HEK293 (cell line): ENCODE results near the gene FXYD5.

Experiments
- CTCF ChIP-seq: fragments of 450-650 bp; formaldehyde crosslinking; IDR thresholded peaks from 2 replicates; pipeline ENCODE4 v1.5.1; 2016; ENCODE audit warnings: missing biosample characterization, missing genetic modification characterization
- SP2 ChIP-seq: fragments of 450-650 bp; formaldehyde crosslinking; IDR thresholded peaks from 2 replicates; pipeline ENCODE4 v1.5.1; 2016; ENCODE audit warnings: missing biosample characterization, missing genetic modification characterization
- SP7 ChIP-seq: fragments of 450-650 bp; formaldehyde crosslinking; IDR thresholded peaks from 2 replicates; pipeline ENCODE4 v1.5.1; 2016; ENCODE audit warnings: missing biosample characterization, missing genetic modification characterization
- ZEB2 ChIP-seq: fragments of 450-650 bp; formaldehyde crosslinking; IDR thresholded peaks from 2 replicates; pipeline ENCODE4 v1.5.1; 2016; ENCODE audit warnings: missing biosample characterization, missing genetic modification characterization
- ZNF133 ChIP-seq: fragments of 450-650 bp; formaldehyde crosslinking; IDR thresholded peaks from 2 replicates; pipeline ENCODE4 v1.5.1; 2016; ENCODE audit warnings: missing biosample characterization, missing genetic modification characterization
- ZNF335 ChIP-seq: fragments of 450-650 bp; formaldehyde crosslinking; conservative IDR thresholded peaks from 2 replicates; pipeline ENCODE4 v1.5.1; 2016; ENCODE audit warnings: missing biosample characterization, missing genetic modification characterization
- ZNF600 ChIP-seq: fragments of 450-650 bp; formaldehyde crosslinking; IDR thresholded peaks from 2 replicates; pipeline ENCODE4 v1.5.1; 2016; ENCODE audit warnings: missing biosample characterization, missing genetic modification characterization
- ZNF76 ChIP-seq: fragments of 450-650 bp; formaldehyde crosslinking; IDR thresholded peaks from 2 replicates; pipeline ENCODE4; 2016; ENCODE audit warnings: low read depth, missing biosample characterization, missing genetic modification characterization, borderline replicate concordance
- TF ChIP-seq, protein P1 (sequence below): fragments of 450-650 bp; formaldehyde crosslinking; IDR thresholded peaks from 2 replicates; pipeline ENCODE4 v1.5.1; 2016; ENCODE audit warnings: missing biosample characterization, missing genetic modification characterization, low read depth

GRCh38 chr19:35168196-35168595, 13.7 kb downstream of the FXYD5 start:
- TF ChIP-seq ZNF600 (tag by site-specific recombination) (no peak), CTCF (no peak), ZNF133 (tag by site-specific recombination) (no peak), ZEB2 (tag by site-specific recombination) (no peak), ZNF76 (tag by site-specific recombination) (no peak), SP7 (tag by site-specific recombination) (no peak), ZNF335 (tag by site-specific recombination) (no peak), SP2 (no peak)
- TF ChIP-seq, protein P1, sequence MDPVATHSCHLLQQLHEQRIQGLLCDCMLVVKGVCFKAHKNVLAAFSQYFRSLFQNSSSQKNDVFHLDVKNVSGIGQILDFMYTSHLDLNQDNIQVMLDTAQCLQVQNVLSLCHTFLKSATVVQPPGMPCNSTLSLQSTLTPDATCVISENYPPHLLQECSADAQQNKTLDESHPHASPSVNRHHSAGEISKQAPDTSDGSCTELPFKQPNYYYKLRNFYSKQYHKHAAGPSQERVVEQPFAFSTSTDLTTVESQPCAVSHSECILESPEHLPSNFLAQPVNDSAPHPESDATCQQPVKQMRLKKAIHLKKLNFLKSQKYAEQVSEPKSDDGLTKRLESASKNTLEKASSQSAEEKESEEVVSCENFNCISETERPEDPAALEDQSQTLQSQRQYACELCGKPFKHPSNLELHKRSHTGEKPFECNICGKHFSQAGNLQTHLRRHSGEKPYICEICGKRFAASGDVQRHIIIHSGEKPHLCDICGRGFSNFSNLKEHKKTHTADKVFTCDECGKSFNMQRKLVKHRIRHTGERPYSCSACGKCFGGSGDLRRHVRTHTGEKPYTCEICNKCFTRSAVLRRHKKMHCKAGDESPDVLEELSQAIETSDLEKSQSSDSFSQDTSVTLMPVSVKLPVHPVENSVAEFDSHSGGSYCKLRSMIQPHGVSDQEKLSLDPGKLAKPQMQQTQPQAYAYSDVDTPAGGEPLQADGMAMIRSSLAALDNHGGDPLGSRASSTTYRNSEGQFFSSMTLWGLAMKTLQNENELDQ (tag by site-specific recombination) = no peak
